OCI-LY1 (cell line): Measurements from ENCODE around the gene UBE4B.

Source experiments
- H2AFZ ChIP-seq: fragments of 200-600 bp; sonication (generic), shearing (Covaris generic); 2 replicates; pipeline ENCODE4 v1.6.0; 2014; ENCODE audit warnings: antibody characterized with exemption, mild to moderate bottlenecking, low read length
- H3F3A ChIP-seq: fragments of 200-600 bp; sonication (generic), shearing (Covaris generic); 2 replicates; pipeline ENCODE4 v1.6.0; 2014; ENCODE audit warnings: mild to moderate bottlenecking, antibody characterized with exemption, low read length, moderate library complexity; ENCODE audit not compliant: insufficient read depth
- H3K27ac ChIP-seq: fragments of 200-600 bp; sonication (generic); 2 replicates; pipeline ENCODE4 v1.5.1; 2014; ENCODE audit warnings: low read length, mixed run types, mild to moderate bottlenecking, low read depth; ENCODE audit not compliant: poor library complexity, severe bottlenecking
- H3K27me3 ChIP-seq: fragments of 200-600 bp; sonication (generic); 2 replicates; pipeline ENCODE4 v1.6.0; 2014; ENCODE audit warnings: antibody characterized with exemption, mild to moderate bottlenecking, low read length, moderate library complexity; ENCODE audit not compliant: insufficient read depth
- H3K36me3 ChIP-seq: fragments of 200-600 bp; sonication (generic); 2 replicates; pipeline ENCODE4 v1.6.1; 2014; ENCODE audit warnings: mild to moderate bottlenecking, antibody characterized with exemption, low read length, moderate library complexity, mixed read lengths; ENCODE audit not compliant: insufficient read depth
- H3K4me1 ChIP-seq: fragments of 200-600 bp; sonication (generic); 2 replicates; pipeline ENCODE4 v1.5.1; 2014; ENCODE audit warnings: mild to moderate bottlenecking, low read length, moderate library complexity; ENCODE audit not compliant: insufficient read depth, severe bottlenecking
- H3K4me2 ChIP-seq: fragments of 200-600 bp; sonication (generic), shearing (Covaris generic); 2 replicates; pipeline ENCODE4 v1.6.1; 2014; ENCODE audit warnings: low read length
- H3K4me3 ChIP-seq: fragments of 200-600 bp; sonication (generic); 2 replicates; pipeline ENCODE4 v1.5.1; 2014; ENCODE audit warnings: low read length, low read depth, mild to moderate bottlenecking, mixed read lengths; ENCODE audit not compliant: poor library complexity, severe bottlenecking
- H3K79me2 ChIP-seq: fragments of 200-600 bp; shearing (Covaris generic); 2 replicates; pipeline ENCODE4 v1.6.1; 2016; ENCODE audit warnings: mixed run types, low read length, mixed read lengths; ENCODE audit not compliant: insufficient read depth
- H3K9ac ChIP-seq: fragments of 200-600 bp; sonication (generic), shearing (Covaris generic); 2 replicates; pipeline ENCODE4 v1.6.1; 2014; ENCODE audit warnings: mild to moderate bottlenecking, low read length, mixed read lengths
- H3K9me2 ChIP-seq: fragments of 200-600 bp; sonication (generic), shearing (Covaris generic); 2 replicates; pipeline ENCODE4 v1.6.1; 2014; ENCODE audit warnings: low read depth, mild to moderate bottlenecking, low read length, mixed read lengths
- H3K9me3 ChIP-seq: fragments of 200-600 bp; shearing (Covaris generic); 2 replicates; pipeline ENCODE4 v1.6.1; 2014; ENCODE audit warnings: low read length, mixed read lengths
- H4K20me1 ChIP-seq: fragments of 200-600 bp; sonication (generic), shearing (Covaris generic); 2 replicates; pipeline ENCODE4 v1.6.0; 2016; ENCODE audit warnings: mild to moderate bottlenecking, low read length; ENCODE audit not compliant: insufficient read depth
- EZH2 ChIP-seq: fragments of 200-600 bp; sonication (generic), shearing (Covaris generic); IDR thresholded peaks from 2 replicates; pipeline ENCODE4 v1.8.0; 2017; ENCODE audit warnings: borderline replicate concordance, mixed run types, mild to moderate bottlenecking, antibody characterized with exemption, low read length, moderate library complexity, mixed read lengths
- TF ChIP-seq, protein P1 (sequence below): fragments of 200-600 bp; sonication (generic), shearing (Covaris generic); IDR thresholded peaks from 2 replicates; pipeline ENCODE4 v1.5.1; 2017; ENCODE audit warnings: mild to moderate bottlenecking, antibody characterized with exemption, low read length, moderate library complexity, mixed read lengths

Gene UBE4B

DNA sequence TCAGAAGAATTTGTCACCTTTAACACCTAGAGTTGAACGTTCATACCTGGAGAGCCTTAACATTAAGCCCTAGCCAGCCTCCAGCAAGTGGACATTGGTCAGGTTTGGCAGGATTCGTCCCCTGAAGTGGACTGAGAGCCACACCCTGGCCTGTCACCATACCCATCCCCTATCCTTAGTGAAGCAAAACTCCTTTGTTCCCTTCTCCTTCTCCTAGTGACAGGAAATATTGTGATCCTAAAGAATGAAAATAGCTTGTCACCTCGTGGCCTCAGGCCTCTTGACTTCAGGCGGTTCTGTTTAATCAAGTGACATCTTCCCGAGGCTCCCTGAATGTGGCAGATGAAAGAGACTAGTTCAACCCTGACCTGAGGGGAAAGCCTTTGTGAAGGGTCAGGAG, 52.3 kb downstream of the UBE4B start:
- H3K9me2 ChIP-seq: no peaks in the 10 kb centered on the region
- H3F3A ChIP-seq: no peaks in the 10 kb centered on the region
- no peaks in the 10 kb centered on the region for H3K9me3 ChIP-seq
- no peak overlapping the region for H2AFZ ChIP-seq
- no peaks in the 10 kb centered on the region for H3K79me2 ChIP-seq
- no peak overlapping the region for H3K4me3 ChIP-seq
- H3K4me2 ChIP-seq: no peak overlapping the region
- no peaks in the 10 kb centered on the region for H3K4me1 ChIP-seq
- H3K27me3 ChIP-seq: no peaks in the 10 kb centered on the region
- no peak overlapping the region for H3K27ac ChIP-seq
- no peak overlapping the region for H3K9ac ChIP-seq
- TF ChIP-seq, protein P1, sequence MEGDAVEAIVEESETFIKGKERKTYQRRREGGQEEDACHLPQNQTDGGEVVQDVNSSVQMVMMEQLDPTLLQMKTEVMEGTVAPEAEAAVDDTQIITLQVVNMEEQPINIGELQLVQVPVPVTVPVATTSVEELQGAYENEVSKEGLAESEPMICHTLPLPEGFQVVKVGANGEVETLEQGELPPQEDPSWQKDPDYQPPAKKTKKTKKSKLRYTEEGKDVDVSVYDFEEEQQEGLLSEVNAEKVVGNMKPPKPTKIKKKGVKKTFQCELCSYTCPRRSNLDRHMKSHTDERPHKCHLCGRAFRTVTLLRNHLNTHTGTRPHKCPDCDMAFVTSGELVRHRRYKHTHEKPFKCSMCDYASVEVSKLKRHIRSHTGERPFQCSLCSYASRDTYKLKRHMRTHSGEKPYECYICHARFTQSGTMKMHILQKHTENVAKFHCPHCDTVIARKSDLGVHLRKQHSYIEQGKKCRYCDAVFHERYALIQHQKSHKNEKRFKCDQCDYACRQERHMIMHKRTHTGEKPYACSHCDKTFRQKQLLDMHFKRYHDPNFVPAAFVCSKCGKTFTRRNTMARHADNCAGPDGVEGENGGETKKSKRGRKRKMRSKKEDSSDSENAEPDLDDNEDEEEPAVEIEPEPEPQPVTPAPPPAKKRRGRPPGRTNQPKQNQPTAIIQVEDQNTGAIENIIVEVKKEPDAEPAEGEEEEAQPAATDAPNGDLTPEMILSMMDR: no peak
- no peak for TF ChIP-seq EZH2
- H3K36me3 ChIP-seq: peaks cover 27% of the 10 kb centered on the region
- H4K20me1 ChIP-seq: no peaks in the 10 kb centered on the region

DNA sequence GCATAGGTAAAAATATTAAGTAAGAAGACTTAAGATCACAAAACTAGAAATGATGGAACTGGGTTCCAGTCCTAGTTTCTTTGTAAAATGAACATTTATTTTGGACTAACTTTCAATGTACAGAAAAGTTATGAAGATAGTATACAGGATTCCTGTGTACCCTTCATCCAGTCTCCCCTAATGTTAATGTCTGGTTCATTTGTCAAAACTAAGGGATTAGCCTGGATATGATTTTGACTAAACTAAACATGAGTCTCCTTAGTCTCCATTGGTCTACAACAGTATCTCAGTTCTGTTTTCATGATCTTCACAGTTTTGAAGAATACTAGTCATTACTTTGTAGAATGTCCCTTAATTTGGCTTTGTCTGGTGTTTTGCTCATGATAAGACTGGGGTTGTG, 54.5 kb downstream of the UBE4B start:
- Histone ChIP-seq H3K36me3 (peaks cover 21% of the 10 kb centered on the region), H3K4me1 (no peaks in the 10 kb centered on the region), H3K27ac (no peak overlapping the region), H2AFZ (no peak overlapping the region), H3F3A (no peaks in the 10 kb centered on the region), H3K27me3 (no peaks in the 10 kb centered on the region), H4K20me1 (no peaks in the 10 kb centered on the region), H3K9me2 (no peaks in the 10 kb centered on the region), H3K79me2 (no peaks in the 10 kb centered on the region), H3K9ac (no peak overlapping the region), H3K4me2 (no peak overlapping the region), H3K9me3 (no peaks in the 10 kb centered on the region), H3K4me3 (no peak overlapping the region)
- TF ChIP-seq EZH2: no peak
- TF ChIP-seq, protein P1: no peak

DNA sequence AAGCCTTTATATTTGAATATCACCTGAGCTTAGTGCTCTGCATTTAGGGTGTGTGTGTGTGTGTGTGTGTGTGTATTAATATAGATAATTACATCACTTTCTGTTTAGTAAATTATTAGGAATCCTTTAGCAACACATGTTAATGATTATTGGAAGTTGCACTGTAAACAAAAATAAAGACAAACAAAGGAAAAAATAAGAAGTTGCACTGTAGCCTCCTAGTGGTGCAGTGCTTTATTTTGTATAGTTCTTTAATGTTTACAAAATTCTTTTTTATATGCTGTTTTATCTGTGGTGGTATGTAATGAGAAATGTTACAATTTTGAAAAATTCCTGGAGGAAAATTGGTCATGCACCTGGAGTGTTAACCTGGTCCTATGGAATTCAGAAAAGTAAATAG, 69.2 kb downstream of the UBE4B start:
- no peaks in the 10 kb centered on the region for H4K20me1 ChIP-seq
- H3K9me2 ChIP-seq: no peaks in the 10 kb centered on the region
- H3K4me1 ChIP-seq: no peaks in the 10 kb centered on the region
- H3K9ac ChIP-seq: no peak overlapping the region
- TF ChIP-seq, protein P1: no peak
- TF ChIP-seq EZH2: no peak
- H2AFZ ChIP-seq: no peak overlapping the region
- H3K4me2 ChIP-seq: no peak overlapping the region
- H3K27ac ChIP-seq: no peak overlapping the region
- no peaks in the 10 kb centered on the region for H3K27me3 ChIP-seq
- peaks cover 65% of the 10 kb centered on the region for H3K36me3 ChIP-seq
- H3K79me2 ChIP-seq: no peaks in the 10 kb centered on the region
- no peaks in the 10 kb centered on the region for H3K9me3 ChIP-seq
- H3K4me3 ChIP-seq: no peak overlapping the region
- no peaks in the 10 kb centered on the region for H3F3A ChIP-seq
